Kidney (tissue), 14 donors: ENCODE measurements around the gene UTP25. TPM values are rescaled to one million over a fixed set of nuclear protein-coding genes. Genes with fewer than 3 reads are reported as not detected.

Experiments used
- DNase-seq, 5 donors: peaks; one replicate each; pipeline ENCODE4 v3.0.0-alpha.2; 2013 to 2020
- FAIRE-seq: peaks from 2 replicates; lab custom pipeline; 2012; peaks lifted over from hg19 to GRCh38; lab: Jason Lieb, UNC
- H3K27ac ChIP-seq, 2 donors: one replicate each; pipeline ENCODE4 v1.7.0; 2013; ENCODE audit warnings: low read depth in 2 of 2, low read length in 2 of 2, inconsistent platforms in 1 of 2
- H3K27me3 ChIP-seq: one replicate; pipeline ENCODE4 v1.7.1; 2013; ENCODE audit warnings: low read length, inconsistent platforms; ENCODE audit not compliant: control insufficient read depth, insufficient read depth
- H3K36me3 ChIP-seq, 3 donors: one replicate each; pipeline versions ENCODE4 v1.7.0 to v1.7.1; 2013; ENCODE audit warnings: low read length in 3 of 3, control low read depth in 1 of 3, inconsistent platforms in 1 of 3; ENCODE audit not compliant: insufficient read depth in 3 of 3, control insufficient read depth in 2 of 3
- H3K4me1 ChIP-seq, 3 donors: one replicate each; pipeline versions ENCODE4 v1.7.0 to v1.7.1; 2013; ENCODE audit warnings: low read length in 3 of 3, inconsistent platforms in 1 of 3, low read depth in 1 of 3; ENCODE audit not compliant: control insufficient read depth in 2 of 3, insufficient read depth in 2 of 3
- H3K4me3 ChIP-seq, 3 donors: one replicate each; pipeline versions ENCODE4 v1.7.0 to v1.8.1; 2013; ENCODE audit warnings: low read length in 3 of 3, control low read depth in 1 of 3, inconsistent platforms in 1 of 3
- H3K9ac ChIP-seq, 3 donors: one replicate each; pipeline versions ENCODE4 v1.7.0 to v1.7.1; 2013; ENCODE audit warnings: low read length in 3 of 3, control low read depth in 1 of 3, inconsistent platforms in 1 of 3
- H3K9me3 ChIP-seq, 3 donors: one replicate each; pipeline versions ENCODE4 v1.7.0 to v1.7.1; 2013; ENCODE audit warnings: low read length in 3 of 3, control low read depth in 1 of 3, inconsistent platforms in 1 of 3; ENCODE audit not compliant: control insufficient read depth in 2 of 3, insufficient read depth in 1 of 3
- CTCF ChIP-seq: IDR thresholded peaks from 3 replicates; pipeline ENCODE4 v1.5.1; 2012; ENCODE audit warnings: mild to moderate bottlenecking, moderate library complexity, borderline replicate concordance; ENCODE audit not compliant: insufficient read depth; ENCODE audit errors: extremely low read depth
- intact Hi-C: fragments of 100-400 bp; cut with DNase I; formaldehyde crosslinking; loops from one replicate; pipeline ENCODE4 v1.11.1; 2022
- polyA plus RNA-seq: library from polyadenylated mRNA; stranded (reverse); fragments of 350-450 nt; fragmentation: Illumina TruSeq; extraction: RNeasy Lipid Tissue Mini Kit (QIAGEN cat#74804); gene quantifications from one replicate; pipeline ENCODE4 v1.2.3, GENCODE V29; 2014; ENCODE audit warnings: low read depth, low replicate concordance; ENCODE audit not compliant: insufficient read depth
- total RNA-seq: library from RNA; stranded (reverse); fragmentation: NEBNext Ultra II Directional; extraction: Animal tissue kit (Norgen Biotek cat#: 25700); gene quantifications from one replicate; pipeline ENCODE4 v1.2.1, GENCODE V29; 2021
- donor health status: control.
- donor health status: control.
- donor health status: control.
- donor health status: control.
- donor health status: control.
- donor health status: DM: yes; HTN: yes; CAD: no.
- donor health status: Normal renal cell carcinoma (clear cell type).

Gene UTP25
- total and polyA plus RNA-seq, 2 donors from 2014 or later, result 2.0 to 8.9 TPM

GRCh38 chr1:209876078-209876800 lies 48.5 kb downstream of the UTP25 start:
- no peaks in the 10 kb centered on the region for H3K9me3 ChIP-seq
- no peaks in the 10 kb centered on the region for H3K27me3 ChIP-seq
- H3K4me1 ChIP-seq, result no peaks in the 10 kb centered on the region
- H3K4me3 ChIP-seq, result no peak overlapping the region
- DNase-seq, result no peak
- no peak for TF ChIP-seq CTCF
- no peaks in the 10 kb centered on the region for H3K36me3 ChIP-seq
- no peak overlapping the region for H3K27ac ChIP-seq
- FAIRE-seq, result no peak
- no peak overlapping the region for H3K9ac ChIP-seq
- intact Hi-C loops, result no loop called here

- H3K27me3 ChIP-seq, result no peaks in the 10 kb centered on the region
- TF ChIP-seq CTCF, result no peak
- H3K36me3 ChIP-seq, result no peaks in the 10 kb centered on the region
- no peaks in the 10 kb centered on the region for H3K9me3 ChIP-seq
- H3K9ac ChIP-seq, result no peak overlapping the region
- intact Hi-C loops, result no loop called here
- FAIRE-seq, result no peak
- H3K27ac ChIP-seq, result no peak overlapping the region
- no peak overlapping the region for H3K4me3 ChIP-seq
- no peak for DNase-seq
- H3K4me1 ChIP-seq, result no peaks in the 10 kb centered on the region
Measured at GRCh38 chr1:209877087-209877764, 49.5 kb downstream of the UTP25 start.

GRCh38 chr1:209878964-209879363 lies 51.2 kb downstream of the UTP25 start:
- DNase-seq (no peak), FAIRE-seq (no peak)
- Histone ChIP-seq H3K9me3 (no peaks in the 10 kb centered on the region), H3K4me1 (no peaks in the 10 kb centered on the region), H3K36me3 (no peaks in the 10 kb centered on the region), H3K27ac (no peak overlapping the region), H3K9ac (no peak overlapping the region), H3K4me3 (no peak overlapping the region), H3K27me3 (no peaks in the 10 kb centered on the region)
- no peak for TF ChIP-seq CTCF
- intact Hi-C loops, result no loop called here
